OCI-LY3 (cell line): ENCODE measurements around the gene IGFALS.

ENCODE experiments used
- EZH2phosphoT487 ChIP-seq: fragments of 200-600 bp; shearing (Covaris generic); IDR thresholded peaks from 2 replicates; pipeline ENCODE4 v1.6.1; 2018; ENCODE audit warnings: antibody characterized with exemption, mixed run types, low read depth
- TF ChIP-seq, protein P1 (sequence below): fragments of 200-600, 300-600 bp; sonication (generic); IDR thresholded peaks from 2 replicates; pipeline ENCODE4 v1.5.1; 2014; ENCODE audit warnings: antibody characterized with exemption, low read length, low read depth

DNA sequence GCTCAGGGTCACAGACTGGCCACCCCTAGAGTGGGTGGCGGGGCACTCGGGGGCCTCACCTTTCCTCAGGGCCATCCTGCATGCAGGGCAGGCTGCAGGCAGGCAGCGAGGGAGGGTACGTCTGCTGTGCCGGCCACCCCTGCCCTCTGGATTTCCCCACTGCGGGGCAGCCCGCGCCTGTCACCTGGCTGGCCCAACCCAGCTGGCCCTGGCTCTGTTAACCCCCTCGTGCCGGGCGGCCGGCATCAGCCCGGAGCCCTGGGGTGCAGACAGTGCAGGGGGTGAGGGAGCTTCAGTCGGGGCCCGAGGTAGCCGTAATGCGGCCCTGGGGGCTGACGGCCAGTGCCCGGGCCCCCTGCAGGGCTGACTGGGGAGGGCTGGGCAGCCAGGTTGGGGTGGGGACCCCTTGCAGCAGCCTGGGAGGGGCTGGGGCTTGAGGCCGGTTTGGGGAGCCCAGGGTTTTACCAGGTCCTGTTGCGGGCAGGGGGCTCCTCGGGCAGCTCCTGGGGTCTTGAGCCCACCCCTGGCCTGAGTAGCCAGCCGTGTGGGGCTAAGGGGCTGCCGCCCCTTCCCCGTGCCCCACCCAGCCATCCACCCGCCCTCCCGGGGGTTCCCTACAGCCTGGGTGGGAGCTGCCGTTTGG is at the start of gene IGFALS:
- TF ChIP-seq, protein P1, sequence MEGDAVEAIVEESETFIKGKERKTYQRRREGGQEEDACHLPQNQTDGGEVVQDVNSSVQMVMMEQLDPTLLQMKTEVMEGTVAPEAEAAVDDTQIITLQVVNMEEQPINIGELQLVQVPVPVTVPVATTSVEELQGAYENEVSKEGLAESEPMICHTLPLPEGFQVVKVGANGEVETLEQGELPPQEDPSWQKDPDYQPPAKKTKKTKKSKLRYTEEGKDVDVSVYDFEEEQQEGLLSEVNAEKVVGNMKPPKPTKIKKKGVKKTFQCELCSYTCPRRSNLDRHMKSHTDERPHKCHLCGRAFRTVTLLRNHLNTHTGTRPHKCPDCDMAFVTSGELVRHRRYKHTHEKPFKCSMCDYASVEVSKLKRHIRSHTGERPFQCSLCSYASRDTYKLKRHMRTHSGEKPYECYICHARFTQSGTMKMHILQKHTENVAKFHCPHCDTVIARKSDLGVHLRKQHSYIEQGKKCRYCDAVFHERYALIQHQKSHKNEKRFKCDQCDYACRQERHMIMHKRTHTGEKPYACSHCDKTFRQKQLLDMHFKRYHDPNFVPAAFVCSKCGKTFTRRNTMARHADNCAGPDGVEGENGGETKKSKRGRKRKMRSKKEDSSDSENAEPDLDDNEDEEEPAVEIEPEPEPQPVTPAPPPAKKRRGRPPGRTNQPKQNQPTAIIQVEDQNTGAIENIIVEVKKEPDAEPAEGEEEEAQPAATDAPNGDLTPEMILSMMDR: no peak
- no peak for TF ChIP-seq EZH2phosphoT487
